ENCODE data around the gene RBMS1. TPM values are rescaled to one million over a fixed set of nuclear protein-coding genes. Genes with fewer than 3 reads are reported as not detected.

Gene RBMS1
- total RNA-seq, 6 experiments from 2014 or later, result 8.5 to 21.4 (median 14.3) TPM

GRCh38 chr2:160401895-160402294, 91.7 kb downstream of the RBMS1 start:
- TF ChIP-seq, protein P1, sequence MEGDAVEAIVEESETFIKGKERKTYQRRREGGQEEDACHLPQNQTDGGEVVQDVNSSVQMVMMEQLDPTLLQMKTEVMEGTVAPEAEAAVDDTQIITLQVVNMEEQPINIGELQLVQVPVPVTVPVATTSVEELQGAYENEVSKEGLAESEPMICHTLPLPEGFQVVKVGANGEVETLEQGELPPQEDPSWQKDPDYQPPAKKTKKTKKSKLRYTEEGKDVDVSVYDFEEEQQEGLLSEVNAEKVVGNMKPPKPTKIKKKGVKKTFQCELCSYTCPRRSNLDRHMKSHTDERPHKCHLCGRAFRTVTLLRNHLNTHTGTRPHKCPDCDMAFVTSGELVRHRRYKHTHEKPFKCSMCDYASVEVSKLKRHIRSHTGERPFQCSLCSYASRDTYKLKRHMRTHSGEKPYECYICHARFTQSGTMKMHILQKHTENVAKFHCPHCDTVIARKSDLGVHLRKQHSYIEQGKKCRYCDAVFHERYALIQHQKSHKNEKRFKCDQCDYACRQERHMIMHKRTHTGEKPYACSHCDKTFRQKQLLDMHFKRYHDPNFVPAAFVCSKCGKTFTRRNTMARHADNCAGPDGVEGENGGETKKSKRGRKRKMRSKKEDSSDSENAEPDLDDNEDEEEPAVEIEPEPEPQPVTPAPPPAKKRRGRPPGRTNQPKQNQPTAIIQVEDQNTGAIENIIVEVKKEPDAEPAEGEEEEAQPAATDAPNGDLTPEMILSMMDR (IDR thresholded peaks at IDR 0.05), result no peak
- no peak for TF ChIP-seq POLR2A (IDR thresholded peaks at IDR 0.05)
- DNase-seq (no peak), ATAC-seq (no peak)
- Histone ChIP-seq H3K27me3 (no peaks in the 10 kb centered on the region), H3K27ac (no peak overlapping the region), H3K4me3 (no peak overlapping the region), H3K36me3 (no peaks in the 10 kb centered on the region), H3K9me3 (no peaks in the 10 kb centered on the region), H3K4me1 (no peaks in the 10 kb centered on the region)
- intact Hi-C loops (cut with DNase I), result no loop called here
- WGBS (ENCODE audit: insufficient coverage, low coverage, low lambda C conversion rate, missing lambda C conversion rate), result 96% methylated on average over 4 of the region's 4 CpGs

DNA sequence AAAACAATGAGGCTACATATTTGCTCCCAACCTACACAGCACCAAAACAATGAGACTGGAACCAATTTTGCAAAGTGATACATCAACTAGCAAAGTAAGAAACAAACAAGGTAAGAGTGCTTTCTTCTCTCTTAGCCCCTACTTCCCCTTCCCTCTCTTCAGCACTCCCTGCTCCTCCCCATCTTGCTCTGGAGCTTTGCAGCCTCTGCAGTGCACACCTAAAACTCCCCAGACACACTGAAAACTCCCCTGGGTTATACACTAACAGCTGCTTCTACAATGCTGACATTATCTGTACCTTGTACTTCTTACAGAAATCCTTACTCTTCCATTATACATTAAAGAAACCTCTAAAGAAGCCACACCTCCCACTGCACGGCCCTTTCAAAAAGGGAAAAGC, 93.7 kb downstream of the RBMS1 start:
- no peaks in the 10 kb centered on the region for H3K4me1 ChIP-seq
- ATAC-seq (no peak), DNase-seq (no peak)
- no peak overlapping the region for H3K4me3 ChIP-seq
- no peaks in the 10 kb centered on the region for H3K9me3 ChIP-seq
- intact Hi-C loops (cut with DNase I), result no loop called here
- H3K27me3 ChIP-seq, result no peaks in the 10 kb centered on the region
- no peak for TF ChIP-seq POLR2A (IDR thresholded peaks at IDR 0.05)
- TF ChIP-seq, protein P1 (IDR thresholded peaks at IDR 0.05), result no peak
- no peak overlapping the region for H3K27ac ChIP-seq
- H3K36me3 ChIP-seq, result no peaks in the 10 kb centered on the region
- WGBS (ENCODE audit: insufficient coverage, low coverage, low lambda C conversion rate, missing lambda C conversion rate), result 80% methylated on average over 1 of the region's 1 CpG

DNA sequence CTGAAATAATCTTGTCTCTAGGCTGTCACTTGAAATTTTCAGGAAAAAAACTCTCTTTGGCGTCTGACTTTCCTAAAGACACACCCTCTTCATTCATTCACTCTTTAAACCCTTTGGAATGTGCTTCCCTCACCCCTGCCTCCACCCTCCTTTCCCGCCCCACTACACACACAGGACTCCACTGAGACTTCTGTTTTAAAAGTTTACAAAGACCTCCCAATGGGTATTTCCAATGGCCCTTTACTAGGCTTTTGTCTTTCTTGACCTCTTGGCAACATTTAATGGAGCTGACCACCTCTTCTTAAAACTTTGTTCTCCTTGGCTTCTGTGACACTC, 96.1 kb downstream of the RBMS1 start:
- no peak overlapping the region for H3K27ac ChIP-seq
- H3K4me3 ChIP-seq, result no peak overlapping the region
- 33% methylated on average over 2 of the region's 2 CpGs for WGBS (ENCODE audit: insufficient coverage, low coverage, low lambda C conversion rate, missing lambda C conversion rate)
- no peaks in the 10 kb centered on the region for H3K27me3 ChIP-seq
- TF ChIP-seq POLR2A (IDR thresholded peaks at IDR 0.05), result no peak
- TF ChIP-seq, protein P1 (IDR thresholded peaks at IDR 0.05), result no peak
- ATAC-seq (no peak), DNase-seq (no peak)
- H3K9me3 ChIP-seq, result no peaks in the 10 kb centered on the region
- H3K36me3 ChIP-seq, result no peaks in the 10 kb centered on the region
- intact Hi-C loops (cut with DNase I), result no loop called here
- no peaks in the 10 kb centered on the region for H3K4me1 ChIP-seq

- 57% methylated on average over 1 of the region's 1 CpG for WGBS (ENCODE audit: insufficient coverage, low coverage, low lambda C conversion rate, missing lambda C conversion rate)
- no peaks in the 10 kb centered on the region for H3K4me1 ChIP-seq
- H3K4me3 ChIP-seq, result no peak overlapping the region
- H3K9me3 ChIP-seq, result no peaks in the 10 kb centered on the region
- no peak for DNase-seq
- TF ChIP-seq, protein P1 (IDR thresholded peaks at IDR 0.05), result no peak
- ATAC-seq, result peak; percentile 42 to 64 (median 42)
- no peak overlapping the region for H3K27ac ChIP-seq
- H3K27me3 ChIP-seq, result no peaks in the 10 kb centered on the region
- intact Hi-C loops (cut with DNase I), result no loop called here
- H3K36me3 ChIP-seq, result no peaks in the 10 kb centered on the region
These were observed 99.5 kb downstream of the RBMS1 start for GRCh38 chr2:160394153-160394552.

DNA sequence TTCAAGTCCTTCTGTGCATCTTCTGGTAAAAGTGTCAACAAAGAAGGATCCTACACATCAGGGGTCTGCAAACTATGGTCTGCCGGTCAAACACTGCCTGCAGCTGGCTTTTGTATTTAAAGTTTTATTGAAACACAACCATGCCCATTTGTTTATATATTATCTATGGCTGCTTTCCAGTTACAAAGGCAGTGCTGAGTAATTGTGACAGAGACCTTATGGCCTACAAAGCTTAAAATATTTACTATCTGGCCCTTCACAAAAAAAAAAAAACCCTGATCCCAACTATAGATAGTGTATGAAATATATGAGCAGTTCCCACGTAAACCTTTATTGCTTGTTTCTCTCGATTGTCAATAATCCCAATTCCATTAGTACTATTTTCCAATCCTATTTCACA, 101.4 kb downstream of the RBMS1 start:
- intact Hi-C loops (cut with DNase I), result no loop called here
- Histone ChIP-seq H3K4me1 (peaks cover 0 to 7% (median 0%) of the 10 kb centered on the region in 4 donors), H3K9me3 (no peaks in the 10 kb centered on the region), H3K4me3 (no peak overlapping the region), H3K27me3 (no peaks in the 10 kb centered on the region), H3K36me3 (no peaks in the 10 kb centered on the region), H3K27ac (no peak overlapping the region)
- TF ChIP-seq, protein P1 (IDR thresholded peaks at IDR 0.05), result no peak
- TF ChIP-seq POLR2A (IDR thresholded peaks at IDR 0.05), result no peak
- DNase-seq (no peak), ATAC-seq (no peak)
- WGBS (ENCODE audit: insufficient coverage, low coverage, low lambda C conversion rate, missing lambda C conversion rate), result 95% methylated on average over 3 of the region's 3 CpGs

All from right lobe of liver (tissue), 6 donors.